GM23248 (cell line): Measurements from ENCODE around the gene ABCA3. TPM values are rescaled to one million over a fixed set of nuclear protein-coding genes. Genes with fewer than 3 reads are reported as not detected.

Experiments
- DNase-seq: peaks from one replicate; pipeline ENCODE4 v3.0.0-alpha.2; 2015
- H2AFZ ChIP-seq: fragments of 200-600 bp; sonication (generic); 2 replicates; pipeline ENCODE4 v1.6.1; 2016; ENCODE audit warnings: antibody characterized with exemption
- H3F3A ChIP-seq: fragments of 200-600 bp; sonication (generic); 2 replicates; pipeline ENCODE4 v1.6.1; 2016; ENCODE audit warnings: mild to moderate bottlenecking, antibody characterized with exemption, mixed run types; ENCODE audit not compliant: insufficient read depth
- H3K27ac ChIP-seq: fragments of 200-600 bp; sonication (generic); 2 replicates; pipeline ENCODE4 v1.5.1; 2016; ENCODE audit warnings: mild to moderate bottlenecking
- H3K27me3 ChIP-seq: fragments of 200-600 bp; sonication (generic); replicated peaks from 2 replicates; pipeline ENCODE4 v1.6.1; 2016; ENCODE audit warnings: mild to moderate bottlenecking; ENCODE audit not compliant: insufficient read depth
- H3K36me3 ChIP-seq: fragments of 200-600 bp; sonication (generic); 2 replicates; pipeline ENCODE4 v1.6.1; 2016; ENCODE audit warnings: low read depth, mild to moderate bottlenecking
- H3K4me1 ChIP-seq: fragments of 200-600 bp; sonication (generic); 2 replicates; pipeline ENCODE4 v1.6.1; 2016; ENCODE audit warnings: mild to moderate bottlenecking; ENCODE audit not compliant: insufficient read depth
- H3K4me2 ChIP-seq: fragments of 200-600 bp; sonication (generic); one replicate; pipeline ENCODE4 v1.6.1; 2016; ENCODE audit warnings: mild to moderate bottlenecking; ENCODE audit not compliant: unreplicated experiment
- H3K4me3 ChIP-seq: fragments of 200-600 bp; sonication (generic); 2 replicates; pipeline ENCODE4 v1.5.1; 2016; ENCODE audit warnings: mild to moderate bottlenecking
- H3K79me2 ChIP-seq: fragments of 200-600 bp; sonication (generic); 2 replicates; pipeline ENCODE4 v1.6.1; 2016; ENCODE audit warnings: mild to moderate bottlenecking; ENCODE audit not compliant: insufficient read depth
- H3K9ac ChIP-seq: fragments of 200-600 bp; sonication (generic); 2 replicates; pipeline ENCODE4 v1.6.1; 2016; ENCODE audit warnings: mild to moderate bottlenecking
- H3K9me2 ChIP-seq: fragments of 200-600 bp; sonication (generic); 2 replicates; pipeline ENCODE4 v1.6.1; 2016; ENCODE audit warnings: mixed run types, mild to moderate bottlenecking, moderate library complexity; ENCODE audit not compliant: insufficient read depth
- H3K9me3 ChIP-seq: fragments of 200-600 bp; sonication (generic); one replicate; pipeline ENCODE4 v1.6.1; 2017; ENCODE audit warnings: low read depth
- H4K20me1 ChIP-seq: fragments of 200-600 bp; sonication (generic); 2 replicates; pipeline ENCODE4 v1.6.0; 2016; ENCODE audit not compliant: insufficient read depth
- EZH2 ChIP-seq: fragments of 200-600 bp; sonication (generic); IDR thresholded peaks from 2 replicates; pipeline ENCODE4 v1.6.1; 2018; ENCODE audit warnings: antibody characterized with exemption, mild to moderate bottlenecking; ENCODE audit not compliant: insufficient read depth, poor library complexity, severe bottlenecking
- EZH2phosphoT487 ChIP-seq: fragments of 200-600 bp; sonication (generic); IDR thresholded peaks from 2 replicates; pipeline ENCODE4 v1.6.1; 2018; ENCODE audit warnings: antibody characterized with exemption, moderate library complexity, mild to moderate bottlenecking, low read depth; ENCODE audit not compliant: insufficient read depth
- WGBS, 2 experiments: methylation state at CpG; one replicate each; pipeline ENCODE4 v1.1.6; 2015 to 2017; ENCODE audit warnings: low lambda C conversion rate in 2 of 2, low coverage in 1 of 2; ENCODE audit errors: missing lambda C conversion rate in 2 of 2; 5-methylcytosine and 5-hydroxymethylcytosine counted together
- in situ Hi-C: fragments of 300-500 bp; cut with MboI; formaldehyde crosslinking; loops from 2 replicates; pipeline ENCODE4 v1.15.0; 2020
- polyA plus RNA-seq: library from polyadenylated mRNA; unstranded; fragments of >200 nt; fragmentation: Nextera tagmentation; extraction: Ambion mirVana; gene quantifications from 2 replicates; pipeline ENCODE4 v1.2.1, GENCODE V29; 2016
- total RNA-seq: library from RNA; depleted of rRNA; stranded (reverse); fragments of >200 nt; shearing (Covaris generic); gene quantifications from 2 replicates; pipeline ENCODE4 v1.2.3, GENCODE V29; 2014

The ABCA3 gene
- total and polyA plus RNA-seq, 2 experiments from 2014 or later = 0.64 to 0.76 TPM

DNA sequence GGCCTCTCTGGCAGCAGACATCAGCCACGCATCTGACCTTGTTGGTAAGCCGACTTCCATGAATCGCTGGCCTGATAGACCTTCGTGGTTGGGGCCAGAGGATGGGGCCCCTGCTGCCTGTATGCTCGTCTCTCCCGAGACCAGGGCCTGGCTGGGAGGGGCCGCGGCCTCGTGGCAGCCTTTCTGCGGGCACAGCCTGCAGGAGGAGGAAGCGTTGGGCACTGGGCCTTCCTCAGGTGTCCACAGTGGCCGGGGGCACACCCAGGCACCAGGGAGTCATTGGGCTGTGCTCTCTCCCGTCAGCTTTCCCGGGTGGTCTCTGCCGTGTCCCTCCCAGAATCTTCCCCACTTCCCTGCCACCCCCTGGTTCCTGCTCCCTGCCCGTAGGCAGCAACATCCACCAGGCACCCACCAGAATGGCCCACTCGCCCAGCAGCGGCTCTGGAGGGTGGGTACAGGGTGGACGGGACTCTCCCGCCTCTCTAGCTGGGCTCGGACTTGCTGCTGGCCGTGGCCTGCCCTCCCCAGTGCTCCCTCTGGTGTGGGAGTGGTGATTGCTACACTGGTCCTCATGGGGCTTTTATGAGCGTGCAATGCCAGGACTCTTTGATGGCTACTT lies 110.8 kb downstream of the ABCA3 start:
- DNase-seq = no peak
- in situ Hi-C loops = no loop called here
- no peaks in the 10 kb centered on the region for H3K9me2 ChIP-seq
- no peak overlapping the region for H3K4me2 ChIP-seq
- no peak overlapping the region for H3K9ac ChIP-seq
- H3K4me1 ChIP-seq = peaks cover 14% of the 10 kb centered on the region
- H2AFZ ChIP-seq = no peak overlapping the region
- peaks cover 45% of the 10 kb centered on the region for H3K79me2 ChIP-seq
- H3K4me3 ChIP-seq = no peak overlapping the region
- 92 to 96% methylated on average over 18 to 23 of the region's 23 CpGs for WGBS, 2 experiments
- no peaks in the 10 kb centered on the region; the same call in 1 of the 2 replicates for H3K36me3 ChIP-seq
- H3K9me3 ChIP-seq = no peaks in the 10 kb centered on the region
- H3K27ac ChIP-seq = no peak overlapping the region
- TF ChIP-seq EZH2phosphoT487 (no peak), EZH2 (no peak)
- no peaks in the 10 kb centered on the region for H3F3A ChIP-seq
- H3K27me3 ChIP-seq = no peaks in the 10 kb centered on the region
- H4K20me1 ChIP-seq = no peaks in the 10 kb centered on the region

DNA sequence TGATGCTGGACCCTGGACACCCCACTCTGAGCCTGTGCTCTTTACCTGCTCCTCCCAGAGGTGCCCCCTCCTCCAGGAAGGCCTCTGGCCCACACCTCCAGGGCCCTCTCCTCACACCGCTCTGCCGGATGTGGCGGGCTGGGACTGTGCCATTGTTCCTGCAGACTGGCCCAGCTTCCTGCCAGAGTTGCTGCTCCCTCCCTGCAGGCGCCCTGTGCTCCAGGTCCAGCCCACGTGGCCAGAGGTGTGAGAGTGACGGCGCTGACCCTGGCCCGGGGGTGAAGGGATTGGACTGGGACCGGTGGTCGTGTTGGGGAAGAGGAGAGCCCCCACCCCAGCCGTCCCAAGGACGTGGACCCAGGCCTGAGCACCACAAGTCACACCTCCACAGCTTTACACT lies 111.4 kb downstream of the ABCA3 start:
- Histone ChIP-seq H2AFZ (no peak overlapping the region), H3K4me1 (peaks cover 19% of the 10 kb centered on the region), H3K9me3 (no peaks in the 10 kb centered on the region), H3F3A (no peaks in the 10 kb centered on the region), H4K20me1 (no peaks in the 10 kb centered on the region), H3K4me2 (no peak overlapping the region), H3K27ac (no peak overlapping the region), H3K9me2 (no peaks in the 10 kb centered on the region), H3K27me3 (no peaks in the 10 kb centered on the region), H3K36me3 (no peaks in the 10 kb centered on the region; the same call in 1 of the 2 replicates), H3K9ac (no peak overlapping the region), H3K79me2 (peaks cover 51% of the 10 kb centered on the region), H3K4me3 (no peak overlapping the region)
- 91% methylated on average over 11 to 12 of the region's 12 CpGs for WGBS, 2 experiments
- no peak for DNase-seq
- in situ Hi-C loops = no loop called here
- TF ChIP-seq EZH2phosphoT487 (no peak), EZH2 (no peak)

DNA sequence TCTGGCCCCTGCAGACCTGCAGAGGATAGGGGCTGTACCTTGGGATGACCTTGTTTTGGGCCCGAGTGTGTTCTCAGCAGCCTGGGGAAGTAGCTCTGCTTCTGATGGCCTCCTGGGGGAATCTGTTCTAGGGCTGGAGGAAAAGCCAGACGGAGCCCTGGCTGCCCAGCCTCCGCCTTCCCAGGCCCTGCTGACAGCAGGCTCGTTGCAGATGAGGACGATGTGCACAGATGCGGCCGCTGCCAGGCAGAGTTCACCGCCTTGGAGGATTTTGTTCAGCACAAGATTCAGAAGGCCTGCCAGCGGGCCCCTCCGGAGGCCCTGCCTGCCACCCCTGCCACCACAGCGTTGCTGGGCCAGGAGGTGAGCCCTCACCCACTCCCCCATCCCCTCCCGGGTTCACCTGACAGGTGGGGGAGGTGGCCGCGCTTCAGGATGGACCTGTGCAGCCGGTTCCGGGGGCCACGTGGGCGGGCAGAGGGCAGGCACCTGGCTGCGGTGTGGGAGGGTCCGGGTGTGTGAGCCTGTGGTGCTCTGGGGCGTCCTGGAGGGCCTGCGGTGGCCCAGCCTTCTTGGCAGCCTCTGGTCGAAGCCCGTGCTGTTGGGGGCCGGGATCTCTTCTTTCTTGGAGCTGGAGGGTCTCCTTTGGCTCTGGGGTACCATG lies 112.2 kb downstream of the ABCA3 start:
- DNase-seq = no peak
- Histone ChIP-seq H3K79me2 (peaks cover 56% of the 10 kb centered on the region), H3K27ac (no peak overlapping the region), H3K27me3 (no peaks in the 10 kb centered on the region), H3F3A (no peaks in the 10 kb centered on the region), H3K4me1 (peaks cover 19% of the 10 kb centered on the region), H3K9me3 (no peaks in the 10 kb centered on the region), H4K20me1 (no peaks in the 10 kb centered on the region), H2AFZ (no peak overlapping the region), H3K4me2 (no peak overlapping the region), H3K4me3 (no peak overlapping the region), H3K36me3 (no peaks in the 10 kb centered on the region; the same call in 1 of the 2 replicates), H3K9me2 (no peaks in the 10 kb centered on the region), H3K9ac (no peak overlapping the region)
- no peak for TF ChIP-seq EZH2phosphoT487
- TF ChIP-seq EZH2 = no peak
- in situ Hi-C loops = no loop called here
- WGBS, 2 experiments = 91 to 95% methylated on average over 21 to 25 of the region's 25 CpGs

DNA sequence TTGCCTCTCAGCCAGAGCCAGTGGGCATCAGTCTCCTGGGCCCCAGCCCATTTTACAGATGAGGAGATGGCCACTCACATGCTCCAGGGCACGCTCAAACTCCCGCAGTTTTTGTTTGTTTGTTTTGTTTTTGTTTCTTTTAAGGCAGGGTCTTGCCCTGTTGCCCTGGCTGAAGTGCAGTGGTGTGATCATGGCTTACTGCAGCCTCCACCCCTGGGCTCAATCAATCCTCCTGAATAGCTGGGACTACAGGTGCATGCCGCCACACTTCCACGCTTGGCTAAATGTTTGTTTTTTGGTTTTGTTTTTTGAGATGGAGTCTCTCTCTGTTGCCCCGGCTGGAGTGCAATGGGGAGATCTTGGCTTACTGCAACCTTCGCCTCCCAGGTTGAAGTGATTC lies 113.6 kb downstream of the ABCA3 start:
- Histone ChIP-seq H3K9me2 (no peaks in the 10 kb centered on the region), H3K9ac (no peak overlapping the region), H3K27ac (no peak overlapping the region), H3K36me3 (no peaks in the 10 kb centered on the region; the same call in 1 of the 2 replicates), H4K20me1 (no peaks in the 10 kb centered on the region), H3K9me3 (no peaks in the 10 kb centered on the region), H2AFZ (no peak overlapping the region), H3F3A (no peaks in the 10 kb centered on the region), H3K27me3 (no peaks in the 10 kb centered on the region), H3K79me2 (peaks cover 56% of the 10 kb centered on the region), H3K4me3 (no peak overlapping the region), H3K4me1 (peaks cover 19% of the 10 kb centered on the region), H3K4me2 (no peak overlapping the region)
- no peak for DNase-seq
- in situ Hi-C loops = no loop called here
- WGBS, 2 experiments = 94 to 98% methylated on average over 6 of the region's 6 CpGs
- TF ChIP-seq EZH2phosphoT487 (no peak), EZH2 (no peak)
